Measurements from ENCODE around the gene ILF2.
A peak's percentile ranks its signal among the peaks of the same experiment; 100 is the strongest.
"Not testable (repeated sequence)": the region's sequence is repeated elsewhere in the genome, so short reads cannot be mapped to it uniquely, and the experiment has no call there.

ILF2 gene

GRCh38 chr1:153670859-153671627 is at the start of gene ILF2:
Gene ILF2, minus strand, starts transcription at chr1:153670993. Its CDS starts 71 bp downstream, at chr1:153670922.
- peak; percentile 93 to 94 for DNase-seq (ENCODE audit: low read depth in 2 of 2)

- no peak for DNase-seq (ENCODE audit: low read depth in 2 of 2)
These were observed 46.5 kb upstream of the ILF2 start for GRCh38 chr1:153717330-153717729.

- not testable (repeated sequence) for DNase-seq (ENCODE audit: low read depth in 2 of 2)
These were observed 45.4 kb upstream of the ILF2 start for GRCh38 chr1:153716211-153716610.

GRCh38 chr1:153711026-153711425 is 40.2 kb upstream of the ILF2 start:
- no peak for DNase-seq (ENCODE audit: low read depth in 2 of 2)

GRCh38 chr1:153705484-153705883 is 34.7 kb upstream of the ILF2 start:
- DNase-seq (ENCODE audit: low read depth in 2 of 2), result no peak

GRCh38 chr1:153699768-153700167 is 29.0 kb upstream of the ILF2 start:
- DNase-seq (ENCODE audit: low read depth in 2 of 2), result no peak

- no peak for DNase-seq (ENCODE audit: low read depth in 2 of 2)
These were observed 28.3 kb upstream of the ILF2 start for GRCh38 chr1:153698923-153699714.

GRCh38 chr1:153698020-153698922 is 27.5 kb upstream of the ILF2 start:
- no peak for DNase-seq (ENCODE audit: low read depth in 2 of 2)

GRCh38 chr1:153697191-153698019 is 26.6 kb upstream of the ILF2 start:
- DNase-seq (ENCODE audit: low read depth in 2 of 2), result no peak

- DNase-seq (ENCODE audit: low read depth in 2 of 2), result no peak
These were observed 25.9 kb upstream of the ILF2 start for GRCh38 chr1:153696741-153697140.

- DNase-seq (ENCODE audit: low read depth in 2 of 2), result no peak
These were observed 22.7 kb upstream of the ILF2 start for GRCh38 chr1:153693466-153693865.

GRCh38 chr1:153688736-153689328 is 18.0 kb upstream of the ILF2 start:
- DNase-seq (ENCODE audit: low read depth in 2 of 2), result no peak

GRCh38 chr1:153688276-153688675 is 17.5 kb upstream of the ILF2 start:
- DNase-seq (ENCODE audit: low read depth in 2 of 2), result no peak

GRCh38 chr1:153687346-153688125 is 16.7 kb upstream of the ILF2 start:
- DNase-seq (ENCODE audit: low read depth in 2 of 2), result no peak

- no peak for DNase-seq (ENCODE audit: low read depth in 2 of 2)
These were observed 14.9 kb upstream of the ILF2 start for GRCh38 chr1:153685544-153686340.

- DNase-seq (ENCODE audit: low read depth in 2 of 2), result no peak
These were observed 14.1 kb upstream of the ILF2 start for GRCh38 chr1:153684892-153685291.

- DNase-seq (ENCODE audit: low read depth in 2 of 2), result no peak
These were observed 13.1 kb upstream of the ILF2 start for GRCh38 chr1:153683854-153684253.

GRCh38 chr1:153682730-153683129 is 11.9 kb upstream of the ILF2 start:
- no peak for DNase-seq (ENCODE audit: low read depth in 2 of 2)

GRCh38 chr1:153680120-153680403 is 9.3 kb upstream of the ILF2 start:
- no peak for DNase-seq (ENCODE audit: low read depth in 2 of 2)

Measured in stimulated activated CD8-positive, alpha-beta memory T cell treated with anti-CD3 and anti-CD28 coated beads, Interleukin-15, amount 100 ng/mL, for 48 hours (primary cell).